Astrocyte of the hippocampus (primary cell): ENCODE data around the gene GTF2H2C_2.
A peak's percentile ranks its signal among the peaks of the same experiment; 100 is the strongest.
"Not testable (repeated sequence)": the region's sequence is repeated elsewhere in the genome, so short reads cannot be mapped to it uniquely, and the experiment has no call there.

Experiments used
- DNase-seq: peaks from one replicate; pipeline ENCODE4 v3.0.0; 2011; ENCODE audit warnings: low read depth, low spot score

The GTF2H2C_2 gene

GRCh38 chr5:70415117-70415516 is at the start of gene GTF2H2C_2:
GTF2H2C_2 (plus strand) TSS chr5:70415368.
- DNase-seq, result not testable (repeated sequence)

DNA sequence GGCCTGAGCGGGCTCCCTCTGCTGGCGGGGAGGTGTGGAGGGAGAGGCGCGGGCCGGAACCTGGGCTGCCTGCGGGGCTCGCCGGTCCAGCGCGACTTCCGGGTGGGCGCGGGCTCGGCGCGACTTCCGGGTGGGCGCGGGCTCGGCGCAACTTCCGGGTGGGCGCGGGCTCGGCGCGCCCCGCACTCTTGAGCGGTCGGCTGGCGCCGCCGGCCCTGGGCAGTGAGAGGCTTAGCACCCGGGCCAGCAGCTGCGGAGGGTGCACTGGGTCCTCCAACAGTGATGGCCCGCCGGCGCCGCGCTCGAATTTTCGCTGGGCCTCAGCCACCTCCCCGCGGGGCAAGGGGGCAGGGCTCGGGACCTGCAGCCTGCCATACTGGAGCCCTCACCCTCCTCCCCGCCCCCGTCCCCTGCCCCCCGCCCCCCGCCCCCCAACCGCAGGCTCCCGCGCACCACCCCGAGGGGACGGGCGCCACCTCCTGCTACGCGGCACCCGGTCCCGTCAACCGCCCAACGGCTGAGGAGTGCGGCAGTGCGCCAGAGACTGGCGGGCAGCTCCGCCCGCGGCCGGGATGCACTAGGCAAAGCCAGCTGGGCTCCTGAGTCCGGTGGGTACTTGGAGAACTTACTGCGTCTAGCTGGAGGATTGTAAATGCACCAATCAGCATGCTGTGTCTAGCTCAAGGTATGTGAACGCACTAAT is 14.0 kb upstream of the GTF2H2C_2 start:
- peak; percentile 83 for DNase-seq

DNA sequence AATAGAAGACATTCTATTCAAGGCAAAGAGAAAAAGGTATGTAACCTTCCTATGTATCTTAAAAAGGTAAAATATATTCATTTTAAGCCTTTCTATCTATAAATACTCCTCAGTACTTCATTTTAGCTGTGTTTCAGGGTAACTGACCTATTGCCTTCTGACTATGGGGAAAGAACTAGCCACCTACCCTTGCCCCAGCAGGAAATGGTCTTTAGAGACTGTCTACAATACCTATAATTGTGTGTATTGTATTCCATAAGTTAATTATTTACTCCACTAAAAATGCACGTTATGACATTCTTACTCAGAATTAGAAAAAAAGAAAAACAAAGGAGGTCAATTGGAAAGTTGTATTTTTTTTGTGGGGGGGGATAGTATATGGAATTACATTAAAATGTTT is 6.2 kb downstream of the GTF2H2C_2 start:
- not testable (repeated sequence) for DNase-seq

DNA sequence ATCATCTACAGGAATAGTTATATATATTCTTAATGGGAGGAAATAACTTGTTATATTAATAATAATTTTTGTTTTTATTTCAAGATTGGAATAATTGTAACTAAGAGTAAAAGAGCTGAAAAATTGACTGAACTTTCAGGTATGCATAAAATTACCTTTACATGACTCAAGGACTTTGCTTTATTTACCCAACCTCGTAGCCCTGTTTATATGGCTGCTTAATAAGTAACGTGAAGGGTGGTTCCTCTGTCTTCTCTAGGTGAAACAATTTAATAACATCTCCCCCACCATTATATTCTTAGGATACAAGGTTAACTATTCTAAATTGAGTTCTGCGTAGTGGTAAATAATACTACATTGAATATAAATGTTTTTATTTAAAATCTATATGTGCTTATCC is 8.0 kb downstream of the GTF2H2C_2 start:
- not testable (repeated sequence) for DNase-seq

- DNase-seq, result not testable (repeated sequence)
These were observed 23.4 kb downstream of the GTF2H2C_2 start for GRCh38 chr5:70438518-70438917.

GRCh38 chr5:70449565-70449964 is 34.4 kb downstream of the GTF2H2C_2 start:
- DNase-seq, result not testable (repeated sequence)

DNA sequence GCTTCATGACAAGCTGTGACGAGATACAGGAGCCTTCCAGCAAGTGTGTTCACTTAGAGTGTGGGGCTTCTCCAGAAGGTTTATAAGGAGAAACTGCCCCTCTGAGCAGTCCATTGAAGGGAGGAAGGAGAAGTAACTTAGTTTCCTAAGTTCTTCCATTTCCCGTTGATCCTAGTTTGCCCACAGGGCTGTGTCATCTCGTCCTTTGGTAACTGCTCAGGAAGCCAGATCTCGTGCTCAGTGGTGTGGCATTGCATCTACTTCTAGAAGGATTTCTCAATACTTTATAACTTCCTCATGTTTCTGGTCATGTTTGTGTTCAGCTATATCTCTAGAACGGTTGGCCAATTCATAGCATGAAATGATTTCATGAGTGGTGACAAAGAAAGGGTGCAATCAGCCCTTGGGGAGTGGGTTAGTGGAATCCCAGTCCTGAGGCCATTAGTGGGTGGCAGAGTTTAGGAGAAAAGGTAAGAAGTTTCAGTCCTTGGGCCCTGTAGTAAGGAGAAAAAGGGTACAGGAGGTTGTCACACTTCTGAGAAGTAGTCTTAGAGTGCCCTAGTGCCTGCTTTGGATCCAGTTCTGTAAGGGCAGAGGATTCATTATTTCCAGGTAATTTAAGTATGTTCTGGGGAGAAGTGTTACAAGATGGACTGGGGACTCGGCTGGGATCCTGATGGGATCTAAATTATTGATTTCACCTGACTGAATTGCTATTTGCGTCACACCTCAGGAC is 36.2 kb downstream of the GTF2H2C_2 start:
- DNase-seq, result not testable (repeated sequence)

GRCh38 chr5:70457093-70457492 is 41.9 kb downstream of the GTF2H2C_2 start:
- not testable (repeated sequence) for DNase-seq

DNA sequence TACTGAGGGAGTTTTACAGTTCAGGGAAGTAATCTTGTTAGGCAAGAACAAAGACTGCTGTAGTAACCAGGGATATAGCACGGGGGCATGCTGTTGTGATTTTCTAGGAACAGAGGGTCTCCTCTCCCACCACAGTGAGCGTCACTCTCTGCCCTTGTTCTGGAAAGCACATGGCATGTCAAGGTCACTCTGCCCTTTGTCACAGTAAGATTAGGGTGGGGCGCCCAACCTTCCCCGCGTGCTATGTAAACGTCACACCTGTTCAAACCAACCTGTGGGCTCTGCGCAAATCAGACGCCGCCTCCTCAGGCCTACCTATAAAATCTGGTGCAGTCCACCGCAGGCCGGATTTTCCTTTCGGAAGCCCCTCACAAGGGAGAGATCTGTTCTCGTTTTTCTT is 44.0 kb downstream of the GTF2H2C_2 start:
- DNase-seq, result not testable (repeated sequence)

DNA sequence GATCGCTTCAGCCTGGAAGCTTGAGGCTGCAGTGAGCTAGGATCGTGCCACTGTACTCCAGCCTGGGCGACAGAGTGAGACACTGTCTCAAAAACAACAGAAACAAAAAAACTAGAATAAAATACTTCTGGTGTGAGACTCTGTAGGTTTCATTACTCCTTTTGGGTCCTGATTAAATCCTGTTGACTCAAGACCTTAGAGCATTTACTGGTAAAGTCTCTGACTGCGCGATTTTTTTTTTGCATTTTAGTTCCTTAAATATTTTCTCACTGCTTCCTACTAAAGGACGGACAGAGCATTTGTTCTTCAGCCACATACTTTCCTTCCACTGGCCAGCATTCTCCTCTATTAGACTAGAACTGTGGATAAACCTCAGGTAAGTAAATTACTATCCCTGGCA is 46.8 kb downstream of the GTF2H2C_2 start:
- not testable (repeated sequence) for DNase-seq

- not testable (repeated sequence) for DNase-seq
These were observed 49.0 kb downstream of the GTF2H2C_2 start for GRCh38 chr5:70464019-70464637.

- not testable (repeated sequence) for DNase-seq
These were observed 54.9 kb downstream of the GTF2H2C_2 start for GRCh38 chr5:70469926-70470509.
